GM12892 (cell line): ENCODE data around the gene MMP24OS.

Experiments used
- POLR2A ChIP-seq: IDR thresholded peaks from 2 replicates; pipeline ENCODE4 v1.6.1; 2011; ENCODE audit warnings: low read depth, low read length, control low read depth
- POLR2AphosphoS5 ChIP-seq: IDR thresholded peaks from 2 replicates; pipeline ENCODE4 v1.6.1; 2011; ENCODE audit warnings: low read depth, low read length, control low read depth

DNA sequence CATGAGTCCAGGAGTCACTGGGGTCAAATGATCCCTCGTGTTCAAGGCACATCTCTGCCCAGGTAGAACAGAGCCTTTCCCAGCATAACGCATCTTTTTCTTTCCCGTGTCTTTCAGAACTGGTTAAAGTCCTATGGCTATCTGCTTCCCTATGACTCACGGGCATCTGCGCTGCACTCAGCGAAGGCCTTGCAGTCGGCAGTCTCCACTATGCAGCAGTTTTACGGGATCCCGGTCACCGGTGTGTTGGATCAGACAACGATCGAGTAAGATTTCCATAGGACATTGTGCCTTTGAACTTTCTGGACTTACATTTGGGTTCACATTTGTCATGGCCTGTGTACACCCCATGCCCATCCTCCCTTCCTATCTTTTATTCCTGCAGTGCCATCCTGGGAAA lies 31.2 kb downstream of the MMP24OS start:
- TF ChIP-seq POLR2A = no peak
- no peak for TF ChIP-seq POLR2AphosphoS5
